ENCODE data around the gene NDFIP1.
A peak's percentile ranks its signal among the peaks of the same experiment; 100 is the strongest.

NDFIP1 gene

DNA sequence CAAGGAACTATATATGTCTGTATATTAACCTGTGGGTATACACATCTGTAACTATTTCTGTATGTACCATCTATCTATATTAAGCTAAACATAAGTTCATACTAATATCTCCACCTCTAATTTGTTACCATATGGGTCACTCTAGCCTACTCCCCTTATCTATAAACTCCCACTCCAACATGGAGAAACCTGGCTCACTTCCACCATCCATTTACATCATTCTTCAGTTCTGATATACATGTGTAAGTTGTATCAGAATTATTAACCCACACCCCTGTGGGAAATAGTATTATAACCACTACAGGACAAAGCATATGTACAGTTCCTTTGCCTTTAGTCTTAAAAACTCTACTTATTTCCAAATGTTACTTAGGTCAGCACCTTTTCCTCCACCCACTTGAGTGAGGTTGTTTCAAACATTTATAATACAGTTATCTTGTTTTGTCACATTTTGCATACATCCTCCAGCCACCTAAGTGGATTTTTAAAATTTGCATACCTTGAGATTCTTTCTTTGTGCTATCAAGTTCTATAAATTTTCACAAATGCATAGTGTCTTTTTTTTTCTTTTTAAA is 10.6 kb downstream of the NDFIP1 start:
- DNase-seq (ENCODE audit: low read depth), result no peak

GRCh38 chr5:142120247-142120935 is 11.8 kb downstream of the NDFIP1 start:
- no peak for DNase-seq (ENCODE audit: low read depth)

GRCh38 chr5:142122121-142122520 is 13.5 kb downstream of the NDFIP1 start:
- DNase-seq (ENCODE audit: low read depth), result no peak

DNA sequence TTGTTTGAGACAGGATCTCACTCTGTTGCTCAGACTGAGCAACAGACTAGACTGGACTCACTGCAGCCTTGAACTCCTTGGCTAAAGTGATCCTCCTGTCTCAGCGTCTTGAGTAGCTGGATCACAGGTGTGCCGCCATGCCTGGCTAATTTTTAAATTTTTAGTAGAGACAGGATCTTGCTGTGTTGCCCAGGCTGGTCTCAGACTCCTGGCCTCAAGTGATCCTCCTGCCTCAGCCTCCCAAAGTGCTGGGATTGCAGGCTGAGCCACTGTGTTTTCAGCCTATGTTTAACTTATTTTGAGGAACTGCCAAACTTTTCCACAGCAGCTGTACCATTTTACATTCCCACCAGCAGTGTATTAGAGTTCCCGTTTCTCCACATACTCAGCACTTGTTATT is 16.8 kb downstream of the NDFIP1 start:
- DNase-seq (ENCODE audit: low read depth), result no peak

DNA sequence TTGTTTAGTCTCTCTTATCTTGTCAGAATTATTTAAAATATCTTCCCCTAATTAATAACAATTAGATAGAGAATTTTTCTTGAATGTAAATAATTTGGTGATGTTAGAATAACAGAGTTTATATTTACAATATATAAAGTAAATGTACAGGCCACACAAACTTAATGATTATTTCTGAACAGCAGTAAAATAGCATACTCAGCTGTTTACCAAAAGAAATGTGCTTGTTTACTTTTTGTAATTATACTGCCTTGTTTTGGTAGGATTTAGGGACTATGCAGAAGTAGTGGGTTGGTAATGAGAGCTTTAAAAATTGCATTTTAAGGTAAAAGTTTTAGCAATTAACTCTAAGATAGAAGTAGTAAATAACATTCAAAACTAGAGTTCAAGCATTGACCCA is 17.4 kb downstream of the NDFIP1 start:
- DNase-seq (ENCODE audit: low read depth), result no peak

- DNase-seq (ENCODE audit: low read depth), result no peak
These were observed 20.2 kb downstream of the NDFIP1 start for GRCh38 chr5:142128675-142129208.

DNA sequence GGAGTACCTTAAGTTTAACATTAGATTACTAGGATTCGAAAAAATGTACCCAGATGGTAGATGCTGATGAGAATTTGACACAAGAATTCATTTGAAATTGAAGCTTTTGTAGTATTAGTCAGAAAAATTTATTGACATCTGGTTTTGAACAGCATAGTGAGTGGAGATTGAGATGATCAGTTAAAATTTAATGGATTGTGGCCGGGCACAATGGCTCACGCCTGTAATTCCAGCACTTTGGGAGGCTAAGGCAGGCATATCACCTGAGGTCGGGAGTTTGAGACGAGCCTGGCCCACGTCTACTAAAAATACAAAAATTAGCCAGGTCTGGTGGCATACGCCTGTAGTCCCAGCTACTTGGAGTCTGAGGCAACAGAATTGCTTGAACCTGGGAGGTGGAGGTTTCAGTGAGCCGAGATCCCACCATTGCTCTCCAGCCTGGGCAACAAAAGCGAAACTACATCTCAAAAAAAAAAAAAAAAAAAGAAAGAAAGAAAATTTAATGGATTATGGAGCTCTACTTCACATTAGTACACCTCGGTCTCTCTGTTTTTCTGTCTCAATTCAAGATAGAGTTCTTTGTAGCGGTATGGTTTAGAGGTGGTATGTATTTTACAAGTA is 21.0 kb downstream of the NDFIP1 start:
- DNase-seq (ENCODE audit: low read depth), result no peak

DNA sequence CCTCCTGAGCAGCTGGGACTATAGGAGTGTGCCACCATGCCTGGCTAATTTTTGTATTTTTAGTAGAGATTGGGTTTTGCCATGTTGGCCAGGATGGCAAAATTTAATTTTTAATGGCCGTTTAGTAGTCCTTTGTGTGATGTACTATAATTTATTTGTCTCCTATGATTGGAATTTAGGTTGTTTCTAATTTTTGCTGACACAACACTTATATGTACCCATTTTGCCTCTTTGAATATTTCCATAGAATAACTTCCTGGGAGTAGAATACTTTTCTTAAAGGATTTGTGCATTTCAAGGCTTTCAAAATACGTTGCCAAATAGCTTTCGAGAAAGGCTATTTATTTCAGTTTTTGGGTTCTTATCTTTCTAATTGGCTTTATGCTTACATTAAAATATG is 22.8 kb downstream of the NDFIP1 start:
- DNase-seq (ENCODE audit: low read depth), result no peak

GRCh38 chr5:142132916-142133315 is 24.3 kb downstream of the NDFIP1 start:
- DNase-seq (ENCODE audit: low read depth), result no peak

- DNase-seq (ENCODE audit: low read depth), result no peak
These were observed 25.0 kb downstream of the NDFIP1 start for GRCh38 chr5:142133330-142134206.

- DNase-seq (ENCODE audit: low read depth), result no peak
These were observed 25.9 kb downstream of the NDFIP1 start for GRCh38 chr5:142134331-142135010.

- no peak for DNase-seq (ENCODE audit: low read depth)
These were observed 32.9 kb downstream of the NDFIP1 start for GRCh38 chr5:142141463-142141862.

- DNase-seq (ENCODE audit: low read depth), result no peak
These were observed 35.3 kb downstream of the NDFIP1 start for GRCh38 chr5:142143878-142144277.

- DNase-seq (ENCODE audit: low read depth), result peak; percentile 21
These were observed 36.7 kb downstream of the NDFIP1 start for GRCh38 chr5:142145106-142145900.

GRCh38 chr5:142149363-142149762 is 40.8 kb downstream of the NDFIP1 start:
- DNase-seq (ENCODE audit: low read depth), result no peak

DNA sequence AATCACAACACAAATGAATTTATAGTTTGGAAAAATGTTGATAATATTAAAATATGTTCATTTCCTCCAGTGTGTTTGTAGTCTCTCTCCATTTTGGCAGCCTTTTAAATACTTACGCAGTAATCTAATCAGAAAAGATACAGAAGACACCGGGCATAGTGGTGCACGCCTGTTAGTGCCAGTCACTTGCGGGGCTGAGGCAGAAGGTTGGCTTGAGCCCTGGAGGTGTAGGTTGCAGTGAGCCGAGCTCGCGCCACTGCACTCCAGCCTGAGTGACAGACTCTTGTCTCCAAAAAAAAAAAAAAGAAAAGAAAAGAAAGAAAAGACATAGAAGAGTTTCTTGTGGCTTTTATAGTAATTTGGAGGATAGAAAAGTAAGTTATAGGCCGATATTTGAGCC is 41.9 kb downstream of the NDFIP1 start:
- no peak for DNase-seq (ENCODE audit: low read depth)

GRCh38 chr5:142151436-142152383 is 43.1 kb downstream of the NDFIP1 start:
- no peak for DNase-seq (ENCODE audit: low read depth)

GRCh38 chr5:142152384-142152732 is 43.8 kb downstream of the NDFIP1 start:
- no peak for DNase-seq (ENCODE audit: low read depth)

DNA sequence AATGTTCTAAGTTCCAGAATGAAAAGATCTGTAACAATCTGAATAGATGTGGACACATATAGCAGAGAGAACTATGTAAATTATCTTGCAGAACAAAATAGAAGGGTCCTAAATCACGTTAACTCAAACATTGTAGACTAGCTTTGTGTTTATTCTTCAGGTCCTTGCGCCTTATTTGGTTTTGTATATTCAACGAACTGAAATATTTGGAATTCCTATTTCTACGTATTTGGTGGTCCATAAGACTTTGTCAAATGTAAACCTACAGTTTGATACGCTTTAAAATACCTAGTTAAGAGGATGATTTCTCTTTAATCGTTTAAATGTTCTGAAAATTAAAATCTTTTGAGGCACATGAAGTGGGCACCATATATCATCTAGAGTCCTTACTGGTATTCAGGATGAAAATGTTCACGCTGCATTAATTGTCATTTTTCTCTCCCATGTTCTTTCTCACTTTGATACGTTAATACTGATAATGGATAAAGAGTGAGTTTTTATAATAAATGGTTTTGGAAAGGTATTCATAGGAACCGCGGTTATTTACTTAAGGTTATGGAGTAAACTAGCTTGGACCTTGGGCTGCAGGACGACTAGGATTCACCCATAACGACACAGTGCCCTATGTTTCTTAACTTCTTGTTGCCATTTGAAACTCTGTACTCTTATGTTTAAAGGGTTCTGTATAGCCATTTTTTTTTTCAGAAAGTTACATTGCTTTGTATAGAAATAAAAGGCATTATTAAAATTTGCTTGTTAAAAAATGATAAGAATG is 45.3 kb downstream of the NDFIP1 start:
- no peak for DNase-seq (ENCODE audit: low read depth)
